Osteocyte (in vitro differentiated cells): ENCODE data around the gene LARGE1. TPM values are rescaled to one million over a fixed set of nuclear protein-coding genes. Genes with fewer than 3 reads are reported as not detected.

Source experiments
- DNase-seq: peaks from one replicate; pipeline ENCODE4 v3.0.0; 2021; ENCODE audit warnings: mixed read lengths; ENCODE audit not compliant: unreplicated experiment; ENCODE audit errors: extremely low spot score
- H3K27ac Mint-ChIP-seq: one replicate; pipeline ENCODE4 v1.8.0; 2021; ENCODE audit warnings: mild to moderate bottlenecking, mixed read lengths; ENCODE audit not compliant: unreplicated experiment
- H3K27me3 Mint-ChIP-seq: one replicate; pipeline ENCODE4 v1.8.0; 2021; ENCODE audit warnings: mixed read lengths; ENCODE audit not compliant: unreplicated experiment
- H3K36me3 Mint-ChIP-seq: one replicate; pipeline ENCODE4 v1.8.0; 2021; ENCODE audit warnings: mixed read lengths; ENCODE audit not compliant: unreplicated experiment
- H3K4me1 Mint-ChIP-seq: one replicate; pipeline ENCODE4 v1.8.0; 2021; ENCODE audit warnings: mixed read lengths; ENCODE audit not compliant: unreplicated experiment
- H3K4me3 Mint-ChIP-seq: one replicate; pipeline ENCODE4 v1.8.0; 2021; ENCODE audit warnings: mild to moderate bottlenecking, moderate library complexity, mixed read lengths; ENCODE audit not compliant: unreplicated experiment
- H3K9me3 Mint-ChIP-seq: one replicate; pipeline ENCODE4 v1.8.0; 2021; ENCODE audit warnings: mixed read lengths; ENCODE audit not compliant: unreplicated experiment
- microRNA-seq: library from miRNA; unstranded; fragments of <30 nt; microRNA quantifications from one replicate; pipeline ENCODE4 v1.1.0, GENCODE V29; 2020; ENCODE audit not compliant: unreplicated experiment
- total RNA-seq: library from RNA; stranded (reverse); gene quantifications from 2 replicates; pipeline ENCODE4 v1.2.1, GENCODE V29; 2021
- TF ChIP-seq, protein P1 (sequence below): fragments of 200-600 bp; sonication (generic); IDR thresholded peaks from 2 replicates; pipeline ENCODE4 v1.5.0; 2021; ENCODE audit warnings: antibody characterized with exemption, mild to moderate bottlenecking, moderate library complexity

Gene LARGE1
- total RNA-seq, 1 donor from 2014 or later: 17.6 TPM

DNA sequence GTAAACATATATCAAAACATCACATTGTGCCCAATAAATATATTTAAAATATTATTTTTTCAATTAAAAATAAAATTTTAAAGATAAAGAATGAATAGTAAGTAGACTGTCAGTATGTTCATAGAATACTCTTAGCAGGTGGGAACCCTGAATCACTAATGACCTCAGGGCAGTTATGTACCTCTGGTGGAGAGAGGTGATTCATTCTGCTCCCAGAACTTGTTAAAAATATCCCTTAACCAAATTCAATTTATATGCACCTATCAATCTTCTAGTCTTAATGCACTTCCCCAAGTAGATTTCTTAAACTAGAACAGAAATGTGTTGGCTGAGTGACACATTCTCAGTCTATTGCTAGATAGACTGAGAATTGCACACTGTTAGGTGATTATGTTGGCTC, 678.2 kb downstream of the LARGE1 start:
- Mint-ChIP-seq H3K27me3 (peaks cover 2% of the 10 kb centered on the region), H3K4me3 (no peak overlapping the region), H3K27ac (no peak overlapping the region), H3K4me1 (no peaks in the 10 kb centered on the region), H3K9me3 (peaks cover 13% of the 10 kb centered on the region), H3K36me3 (no peaks in the 10 kb centered on the region)
- TF ChIP-seq, protein P1, sequence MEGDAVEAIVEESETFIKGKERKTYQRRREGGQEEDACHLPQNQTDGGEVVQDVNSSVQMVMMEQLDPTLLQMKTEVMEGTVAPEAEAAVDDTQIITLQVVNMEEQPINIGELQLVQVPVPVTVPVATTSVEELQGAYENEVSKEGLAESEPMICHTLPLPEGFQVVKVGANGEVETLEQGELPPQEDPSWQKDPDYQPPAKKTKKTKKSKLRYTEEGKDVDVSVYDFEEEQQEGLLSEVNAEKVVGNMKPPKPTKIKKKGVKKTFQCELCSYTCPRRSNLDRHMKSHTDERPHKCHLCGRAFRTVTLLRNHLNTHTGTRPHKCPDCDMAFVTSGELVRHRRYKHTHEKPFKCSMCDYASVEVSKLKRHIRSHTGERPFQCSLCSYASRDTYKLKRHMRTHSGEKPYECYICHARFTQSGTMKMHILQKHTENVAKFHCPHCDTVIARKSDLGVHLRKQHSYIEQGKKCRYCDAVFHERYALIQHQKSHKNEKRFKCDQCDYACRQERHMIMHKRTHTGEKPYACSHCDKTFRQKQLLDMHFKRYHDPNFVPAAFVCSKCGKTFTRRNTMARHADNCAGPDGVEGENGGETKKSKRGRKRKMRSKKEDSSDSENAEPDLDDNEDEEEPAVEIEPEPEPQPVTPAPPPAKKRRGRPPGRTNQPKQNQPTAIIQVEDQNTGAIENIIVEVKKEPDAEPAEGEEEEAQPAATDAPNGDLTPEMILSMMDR: no peak
- DNase-seq: no peak

DNA sequence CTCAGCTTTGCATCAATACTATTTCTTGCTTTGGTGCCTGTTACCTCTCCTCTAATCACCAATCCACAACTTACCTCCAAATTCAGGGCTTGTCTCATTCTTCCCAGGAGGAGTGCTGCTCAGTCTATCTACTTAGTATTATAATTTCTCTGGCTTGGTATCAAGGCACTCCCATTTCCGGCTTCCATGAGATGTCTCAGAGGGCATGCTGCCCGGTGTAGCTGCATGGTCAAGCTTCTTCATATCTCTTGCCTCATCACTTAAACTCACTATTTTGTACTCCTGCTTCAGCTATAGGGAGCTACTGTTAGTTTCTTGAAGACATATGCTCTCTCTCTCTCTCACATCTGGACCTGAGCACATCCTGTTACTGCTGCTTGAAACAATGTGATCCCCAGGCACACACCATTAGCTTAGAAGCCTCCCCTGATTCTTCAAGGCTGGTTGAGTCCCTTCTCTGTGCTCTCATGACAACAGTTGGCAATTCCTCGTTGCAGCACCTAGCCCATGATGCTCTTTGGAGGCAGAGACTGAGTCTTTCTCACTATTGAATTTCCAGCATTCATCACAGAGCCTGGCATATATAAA, 679.3 kb downstream of the LARGE1 start:
- Mint-ChIP-seq H3K36me3 (no peaks in the 10 kb centered on the region), H3K27ac (no peak overlapping the region), H3K9me3 (peaks cover 13% of the 10 kb centered on the region), H3K4me3 (no peak overlapping the region), H3K27me3 (peaks cover 2% of the 10 kb centered on the region), H3K4me1 (no peaks in the 10 kb centered on the region)
- TF ChIP-seq, protein P1: no peak
- no peak for DNase-seq

DNA sequence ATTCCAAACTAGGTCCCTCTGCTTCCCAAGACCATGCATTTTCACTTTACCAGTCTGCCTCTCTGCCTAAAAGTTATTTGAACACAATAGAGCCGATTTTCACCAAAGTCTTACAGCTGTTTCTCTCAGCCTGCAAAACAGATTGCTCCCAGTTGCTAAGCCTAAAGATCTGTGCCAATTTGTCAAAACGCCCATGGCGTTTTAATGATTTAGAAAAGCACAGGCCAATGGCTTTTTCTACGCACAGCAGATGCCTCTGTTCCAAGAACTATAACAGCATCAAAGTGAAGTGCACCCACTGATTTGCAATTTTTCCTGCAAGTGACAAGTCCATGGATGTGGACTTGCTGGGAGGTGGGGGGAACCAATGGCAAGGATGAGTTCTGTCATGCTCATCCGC, 688.2 kb downstream of the LARGE1 start:
- Mint-ChIP-seq H3K27me3 (no peaks in the 10 kb centered on the region), H3K36me3 (peaks cover 3% of the 10 kb centered on the region), H3K4me3 (no peak overlapping the region), H3K27ac (no peak overlapping the region), H3K4me1 (no peaks in the 10 kb centered on the region), H3K9me3 (peaks cover 43% of the 10 kb centered on the region)
- TF ChIP-seq, protein P1: no peak
- DNase-seq: no peak

DNA sequence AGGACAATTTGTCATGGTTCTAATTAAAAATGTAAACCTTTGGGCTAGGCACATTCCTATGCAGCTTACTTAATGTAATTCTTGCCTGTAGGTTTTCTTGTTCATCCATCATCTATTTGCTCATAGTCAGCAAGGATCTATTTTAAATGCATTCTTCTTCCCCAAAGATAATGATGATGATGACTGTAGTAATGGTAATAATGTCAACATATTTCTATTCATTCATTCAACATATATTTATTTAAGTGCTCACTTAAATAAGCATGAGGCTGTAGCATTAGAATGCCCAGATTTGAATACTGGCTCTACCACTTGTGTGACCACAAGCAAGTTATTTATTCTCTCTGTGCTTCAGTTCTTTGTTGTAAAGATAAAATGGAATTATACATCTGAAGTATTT, 692.5 kb downstream of the LARGE1 start:
- peaks cover 3% of the 10 kb centered on the region for H3K36me3 Mint-ChIP-seq
- no peaks in the 10 kb centered on the region for H3K4me1 Mint-ChIP-seq
- DNase-seq: no peak
- peaks cover 51% of the 10 kb centered on the region for H3K9me3 Mint-ChIP-seq
- TF ChIP-seq, protein P1: no peak
- H3K27me3 Mint-ChIP-seq: no peaks in the 10 kb centered on the region
- no peak overlapping the region for H3K4me3 Mint-ChIP-seq
- H3K27ac Mint-ChIP-seq: no peak overlapping the region

DNA sequence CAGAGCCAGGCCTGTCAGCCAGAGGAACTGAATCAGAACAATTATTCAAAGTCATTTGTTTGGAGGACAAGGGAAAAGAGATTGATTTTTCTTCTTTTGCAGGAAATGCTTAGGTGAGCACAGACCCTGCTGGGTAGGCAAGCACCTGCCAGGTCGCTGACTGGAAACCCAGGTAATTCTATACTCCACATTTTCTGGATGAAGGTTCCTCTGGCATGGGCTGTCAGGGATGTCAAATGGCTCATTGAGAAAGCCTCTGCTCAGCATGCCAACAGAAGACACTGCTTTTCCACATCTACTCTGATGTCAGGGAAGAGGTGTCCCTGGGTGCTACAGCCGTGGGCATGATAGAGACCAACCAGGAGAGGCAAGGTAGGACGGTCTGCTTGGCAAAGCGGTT, 695.4 kb downstream of the LARGE1 start:
- Mint-ChIP-seq H3K9me3 (peaks cover 31% of the 10 kb centered on the region), H3K27ac (no peak overlapping the region), H3K4me1 (no peaks in the 10 kb centered on the region)

More for the DNA sequence above, 695.4 kb downstream of the LARGE1 start:
- DNase-seq: no peak
- Mint-ChIP-seq H3K4me3 (no peak overlapping the region), H3K27me3 (no peaks in the 10 kb centered on the region), H3K36me3 (peaks cover 3% of the 10 kb centered on the region)
- TF ChIP-seq, protein P1: no peak

Small RNA genes lying within 50 kb of the gene (microRNA-seq; reads per million reads assigned to microRNA genes)
- not detected for gene MIR4764
